GM23338 (cell line): ENCODE results near the gene CPXM2. TPM values are rescaled to one million over a fixed set of nuclear protein-coding genes. Genes with fewer than 3 reads are reported as not detected.

Experiments used
- ATAC-seq: fragments of 200-7000 bp; cut with Tn5 transposase; 3 replicates; pipeline ENCODE4 v1.9.1; 2020
- DNase-seq: peaks from one replicate; pipeline ENCODE4 v3.0.0-alpha.2; 2015; ENCODE audit warnings: low spot score
- H2AFZ ChIP-seq: fragments of 200-600 bp; sonication (generic); 2 replicates; pipeline ENCODE4 v1.8.0; 2016; ENCODE audit warnings: antibody characterized with exemption, mild to moderate bottlenecking, moderate library complexity
- H3F3A ChIP-seq: fragments of 200-600 bp; sonication (generic); replicated peaks from 2 replicates; pipeline ENCODE4 v1.8.0; 2017; ENCODE audit warnings: antibody characterized with exemption, mixed run types, low read depth
- H3K27ac ChIP-seq: fragments of 200-600 bp; sonication (generic); 2 replicates; pipeline ENCODE4 v1.6.1; 2016; ENCODE audit warnings: low read depth
- H3K27me3 ChIP-seq: fragments of 200-600 bp; sonication (generic); 2 replicates; pipeline ENCODE4 v1.8.0; 2016; ENCODE audit warnings: mild to moderate bottlenecking, mixed run types, moderate library complexity; ENCODE audit not compliant: insufficient read depth
- H3K36me3 ChIP-seq: fragments of 200-600 bp; sonication (generic); 2 replicates; pipeline ENCODE4 v1.8.0; 2016; ENCODE audit warnings: mild to moderate bottlenecking; ENCODE audit not compliant: insufficient read depth
- H3K4me1 ChIP-seq: fragments of 200-600 bp; sonication (generic); 2 replicates; pipeline ENCODE4 v1.8.0; 2016; ENCODE audit warnings: mild to moderate bottlenecking, moderate library complexity; ENCODE audit not compliant: insufficient read depth
- H3K4me2 ChIP-seq: fragments of 200-600 bp; sonication (generic); 2 replicates; pipeline ENCODE4 v1.7.1; 2017; ENCODE audit warnings: mixed run types
- H3K4me3 ChIP-seq: fragments of 200-600 bp; sonication (generic); 2 replicates; pipeline ENCODE4 v1.6.1; 2016; ENCODE audit warnings: mixed run types
- H3K79me2 ChIP-seq: fragments of 200-600 bp; sonication (generic); replicated peaks from 2 replicates; pipeline ENCODE4 v1.8.0; 2017; ENCODE audit warnings: mild to moderate bottlenecking; ENCODE audit not compliant: insufficient read depth
- H3K9me2 ChIP-seq: fragments of 200-600 bp; sonication (generic); 2 replicates; pipeline ENCODE4 v1.8.0; 2017; ENCODE audit not compliant: insufficient read depth
- H4K20me1 ChIP-seq: fragments of 200-600 bp; sonication (generic); replicated peaks from 2 replicates; pipeline ENCODE4 v1.8.0; 2017; ENCODE audit warnings: mild to moderate bottlenecking; ENCODE audit not compliant: insufficient read depth
- H3K27ac Mint-ChIP-seq: 2 replicates; pipeline ENCODE4 v1.8.0; 2020; ENCODE audit warnings: inconsistent platforms, mild to moderate bottlenecking, moderate library complexity, mixed read lengths
- H3K27me3 Mint-ChIP-seq: 3 replicates; pipeline ENCODE4 v1.8.0; 2022; ENCODE audit warnings: low read depth, mild to moderate bottlenecking, moderate library complexity, mixed read lengths, inconsistent platforms; ENCODE audit not compliant: insufficient read depth, poor library complexity
- H3K36me3 Mint-ChIP-seq: 3 replicates; pipeline ENCODE4 v1.8.0; 2021; ENCODE audit warnings: low read depth, mild to moderate bottlenecking, inconsistent platforms, moderate library complexity, mixed read lengths
- H3K4me1 Mint-ChIP-seq: 3 replicates; pipeline ENCODE4 v1.8.0; 2020; ENCODE audit warnings: mild to moderate bottlenecking, inconsistent platforms, mixed read lengths
- H3K4me3 Mint-ChIP-seq: 3 replicates; pipeline ENCODE4 v1.8.0; 2021; ENCODE audit warnings: moderate library complexity, mild to moderate bottlenecking, inconsistent platforms, mixed read lengths
- H3K9me3 Mint-ChIP-seq: 3 replicates; pipeline ENCODE4 v1.8.0; 2020; ENCODE audit warnings: moderate library complexity, mild to moderate bottlenecking, inconsistent platforms, mixed read lengths
- CREB1 ChIP-seq: fragments of 250-450 bp; sonication (Bioruptor Pico); IDR thresholded peaks from 2 replicates; pipeline ENCODE4 v1.5.0; 2020; ENCODE audit warnings: low read depth, mild to moderate bottlenecking, moderate library complexity
- CTCF ChIP-seq, 2 experiments: fragments of 200-600 bp in 1 of 2; sonication (generic) in 1 of 2; conservative IDR thresholded peaks; 2 replicates each; pipeline versions ENCODE4 v1.5.1 to v1.6.1; 2016 to 2017; ENCODE audit warnings: antibody characterized with exemption in 2 of 2, low read depth in 2 of 2, mild to moderate bottlenecking in 2 of 2, moderate library complexity in 1 of 2
- ETS1 ChIP-seq: IDR thresholded peaks from 2 replicates; pipeline ENCODE4 v1.6.1; 2016; ENCODE audit warnings: antibody characterized with exemption
- EZH2 ChIP-seq: fragments of 200-600 bp; sonication (generic); IDR thresholded peaks from one replicate; pipeline ENCODE4 v1.8.0; 2017; ENCODE audit warnings: antibody characterized with exemption, mild to moderate bottlenecking, low read depth; ENCODE audit not compliant: unreplicated experiment
- EZH2phosphoT487 ChIP-seq: fragments of 200-600 bp; sonication (generic); IDR thresholded peaks from one replicate; pipeline ENCODE4 v1.8.1; 2018; ENCODE audit warnings: antibody characterized with exemption; ENCODE audit not compliant: unreplicated experiment
- JUNB ChIP-seq: IDR thresholded peaks from one replicate; pipeline ENCODE4 v1.6.1; 2016; ENCODE audit warnings: antibody characterized with exemption; ENCODE audit not compliant: unreplicated experiment
- NANOG ChIP-seq: IDR thresholded peaks from 2 replicates; pipeline ENCODE4 v1.6.1; 2016; ENCODE audit warnings: antibody characterized with exemption, borderline replicate concordance
- POLR2AphosphoS5 ChIP-seq: IDR thresholded peaks from 2 replicates; pipeline ENCODE4 v1.6.1; 2016; ENCODE audit warnings: antibody characterized with exemption, low read depth
- REST ChIP-seq: IDR thresholded peaks from one replicate; pipeline ENCODE4 v1.6.1; 2018; ENCODE audit warnings: antibody characterized with exemption; ENCODE audit not compliant: unreplicated experiment
- STAT1 ChIP-seq: IDR thresholded peaks from one replicate; pipeline ENCODE4 v1.6.1; 2016; ENCODE audit warnings: antibody characterized with exemption; ENCODE audit not compliant: unreplicated experiment
- ZNF114 ChIP-seq: fragments of 250-450 bp; sonication (Bioruptor Pico); IDR thresholded peaks from 2 replicates; pipeline ENCODE4 v1.5.0; 2020; ENCODE audit warnings: mild to moderate bottlenecking, moderate library complexity
- ZNF331 ChIP-seq: fragments of 250-450 bp; sonication (Bioruptor Pico); IDR thresholded peaks from 2 replicates; pipeline ENCODE4 v1.5.0; 2020; ENCODE audit warnings: low read depth, mild to moderate bottlenecking, moderate library complexity
- ZNF462 ChIP-seq: fragments of 250-450 bp; sonication (Bioruptor Pico); IDR thresholded peaks from 2 replicates; pipeline ENCODE4 v1.5.0; 2020; ENCODE audit warnings: mild to moderate bottlenecking, moderate library complexity
- polyA plus RNA-seq: library from polyadenylated mRNA; unstranded; fragments of >200 nt; fragmentation: Nextera tagmentation; extraction: Ambion mirVana; gene quantifications from 2 replicates; pipeline ENCODE4 v1.2.1, GENCODE V29; 2016
- total RNA-seq: library from RNA; depleted of rRNA; stranded (reverse); fragments of >200 nt; shearing (Covaris generic); gene quantifications from 2 replicates; pipeline ENCODE4 v1.2.3, GENCODE V29; 2014

The CPXM2 gene
- total and polyA plus RNA-seq, 2 experiments from 2014 or later, result 1.6 to 8.1 TPM

GRCh38 chr10:123795846-123796590, 95.6 kb downstream of the CPXM2 start:
- Histone ChIP-seq H3K4me1 (peaks cover 30% of the 10 kb centered on the region), H3K9me2 (no peaks in the 10 kb centered on the region), H2AFZ (no peak overlapping the region), H3K79me2 (no peaks in the 10 kb centered on the region), H3K36me3 (no peaks in the 10 kb centered on the region), H3K27me3 (no peaks in the 10 kb centered on the region), H3K4me2 (no peak overlapping the region), H3K27ac (no peak overlapping the region), H3K4me3 (no peak overlapping the region), H3F3A (no peaks in the 10 kb centered on the region), H4K20me1 (no peaks in the 10 kb centered on the region)
- peaks cover 12% of the 10 kb centered on the region for H3K36me3 Mint-ChIP-seq
- no peaks in the 10 kb centered on the region for H3K27me3 Mint-ChIP-seq
- H3K27ac Mint-ChIP-seq, result no peak overlapping the region
- no peak for TF ChIP-seq EZH2phosphoT487
- TF ChIP-seq NANOG, result no peak
- no peak for TF ChIP-seq EZH2
- TF ChIP-seq ZNF114 (CRISPR knock-in tag), result no peak
- TF ChIP-seq ZNF331 (CRISPR knock-in tag), result no peak
- TF ChIP-seq ETS1, result no peak
- no peak for TF ChIP-seq ZNF462 (CRISPR knock-in tag)
- no peak for TF ChIP-seq JUNB
- TF ChIP-seq CTCF (conservative IDR thresholded peaks at IDR 0.05; ENCODE audit: low read depth in 2 of 2), result no peak
- TF ChIP-seq CREB1 (CRISPR knock-in tag), result no peak
- no peak for TF ChIP-seq POLR2AphosphoS5
- TF ChIP-seq REST, result no peak
- no peak for TF ChIP-seq STAT1
- peaks cover under 1% of the 10 kb centered on the region for H3K9me3 Mint-ChIP-seq
- H3K4me3 Mint-ChIP-seq, result no peak overlapping the region
- DNase-seq (no peak), ATAC-seq (no peak)
- peaks cover 39% of the 10 kb centered on the region for H3K4me1 Mint-ChIP-seq
